HUDEP-2 (cell line): ENCODE measurements around the gene PUM1.
A peak's percentile ranks its signal among the peaks of the same experiment; 100 is the strongest.

Experiments used
- DNase-seq, 76 experiments: peaks; one replicate each; lab custom pipeline; 2025; ENCODE audit not compliant: unreplicated experiment in 76 of 76; lab: John Stamatoyannopoulos, UW

PUM1 gene

GRCh38 chr1:30909365-30910068 lies 156.0 kb downstream of the PUM1 start:
- DNase-seq: peak in 2 of 76 experiments; percentile 12 to 22

- no peak for DNase-seq
Measured at GRCh38 chr1:30908696-30909364, 156.7 kb downstream of the PUM1 start, which contains the start of gene SDC3. TSS of gene SDC3 (minus strand) at chr1:30908758. CDS start at chr1:30908586, 172 bp downstream.

DNA sequence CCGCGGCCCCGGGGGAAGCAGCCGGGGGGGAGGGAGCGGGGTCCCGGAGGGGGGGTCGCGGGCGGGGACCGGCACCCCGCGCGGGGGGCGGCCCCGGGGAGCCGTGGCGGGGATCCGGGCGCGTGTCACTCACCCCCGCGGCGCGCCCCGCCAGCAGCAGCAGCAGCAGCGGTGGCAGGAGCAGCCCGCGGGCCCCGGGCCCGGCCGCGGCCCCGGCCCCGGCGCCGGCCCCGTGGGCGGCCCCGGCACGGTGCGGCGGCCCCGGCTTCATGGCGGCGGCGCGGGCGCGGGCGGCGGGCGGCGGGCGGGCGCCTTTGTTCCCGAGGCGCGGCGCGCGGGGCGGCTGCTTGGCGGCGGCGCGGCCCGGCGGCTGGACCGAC lies 157.2 kb downstream of the PUM1 start:
- peak in 1 of 76 experiments; percentile 10 for DNase-seq

DNA sequence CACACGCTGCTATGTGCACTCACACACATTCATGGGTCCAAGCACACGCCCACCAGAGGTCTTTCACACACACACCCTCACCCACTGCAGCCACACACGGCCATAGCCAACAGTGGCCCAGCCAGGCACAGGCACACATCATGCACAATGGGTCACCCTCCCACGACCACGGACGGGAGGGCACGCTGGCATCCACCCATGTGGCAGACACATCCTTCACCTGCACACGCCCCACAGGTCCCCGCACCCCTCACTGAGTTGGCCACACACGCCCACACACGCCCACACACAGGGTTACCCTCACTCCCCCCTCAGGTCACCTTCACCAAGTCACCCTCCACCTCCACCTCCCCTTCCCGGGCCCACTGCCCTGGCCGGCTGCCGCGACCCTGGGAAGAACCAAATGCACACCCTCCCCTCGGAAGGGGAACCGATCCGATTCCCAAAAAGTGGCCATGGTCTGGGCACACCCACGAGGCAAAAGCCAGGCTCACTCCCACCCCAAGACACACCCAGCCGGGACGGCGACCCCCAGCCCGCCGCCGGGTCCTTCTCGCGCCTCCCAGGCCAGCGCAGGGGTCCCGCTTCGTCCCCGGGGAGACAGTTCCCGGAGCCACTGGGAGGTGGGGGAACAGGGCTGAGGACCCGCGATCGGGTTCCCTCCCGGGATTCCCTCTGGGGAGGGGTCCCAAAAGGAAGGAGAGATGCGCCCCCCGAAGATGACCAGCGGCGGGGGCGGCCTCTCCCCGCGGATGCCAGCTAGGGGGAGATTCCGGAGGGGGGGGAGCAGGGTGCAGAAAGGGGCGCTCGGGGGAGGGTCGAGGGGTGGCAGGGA lies 157.8 kb downstream of the PUM1 start:
- DNase-seq: no peak

GRCh38 chr1:30906631-30907441 lies 158.7 kb downstream of the PUM1 start:
- DNase-seq: no peak

DNA sequence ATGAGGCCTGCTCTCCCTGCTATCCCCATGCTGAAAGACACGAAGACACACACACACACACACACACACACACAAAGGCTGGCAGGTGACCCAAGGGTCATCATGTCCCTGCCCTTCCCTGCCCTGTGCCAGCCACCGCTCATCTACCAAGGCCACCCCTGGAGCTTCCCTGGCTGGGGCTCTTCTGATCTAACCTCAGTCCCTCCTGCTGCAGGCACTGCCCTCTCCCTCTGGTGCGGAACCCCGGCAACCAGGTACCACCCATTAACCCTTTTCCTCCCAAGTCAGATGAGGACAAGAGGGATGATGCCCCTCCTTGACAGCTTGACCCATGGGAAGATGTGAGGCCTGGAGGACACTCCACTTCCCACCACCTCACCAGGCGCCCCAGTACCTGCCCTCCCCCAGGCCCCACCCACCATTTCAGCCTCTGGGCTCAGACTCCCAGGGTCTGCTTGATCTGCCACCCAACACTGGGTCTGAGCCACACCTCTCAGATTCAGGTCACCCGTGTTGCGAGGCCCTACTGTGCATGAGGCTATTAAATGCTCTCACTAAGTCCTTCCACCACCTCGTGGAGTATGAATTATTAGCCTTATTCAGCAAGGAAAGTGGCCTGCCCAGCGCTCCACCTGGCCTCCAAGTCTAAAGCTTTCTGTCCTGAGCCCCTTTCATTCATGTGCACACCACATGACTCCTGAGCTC lies 159.4 kb downstream of the PUM1 start:
- DNase-seq: no peak

- DNase-seq: no peak
Measured at GRCh38 chr1:30905403-30905802, 160.1 kb downstream of the PUM1 start.

DNA sequence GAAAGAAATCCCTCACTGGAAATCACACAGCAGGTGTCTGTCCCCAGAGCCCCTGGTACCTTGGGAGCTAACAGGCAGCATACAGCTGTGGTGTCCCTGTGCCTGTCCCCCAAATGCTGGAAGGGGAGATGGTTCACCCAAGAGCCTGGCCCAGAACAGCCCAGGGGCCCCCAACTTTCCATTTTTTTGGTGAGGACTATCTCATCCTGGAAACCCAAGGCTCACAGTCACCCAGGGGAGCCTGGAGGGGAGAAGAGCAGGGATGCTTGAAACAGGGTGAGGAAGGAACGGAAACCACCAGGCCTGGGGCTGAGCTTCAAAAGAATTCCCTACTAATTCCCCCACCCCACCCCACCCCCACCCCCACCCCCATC lies 160.6 kb downstream of the PUM1 start:
- DNase-seq: no peak

GRCh38 chr1:30904191-30904961 lies 161.1 kb downstream of the PUM1 start:
- DNase-seq: no peak

GRCh38 chr1:30903343-30904034 lies 162.0 kb downstream of the PUM1 start:
- DNase-seq: no peak

DNA sequence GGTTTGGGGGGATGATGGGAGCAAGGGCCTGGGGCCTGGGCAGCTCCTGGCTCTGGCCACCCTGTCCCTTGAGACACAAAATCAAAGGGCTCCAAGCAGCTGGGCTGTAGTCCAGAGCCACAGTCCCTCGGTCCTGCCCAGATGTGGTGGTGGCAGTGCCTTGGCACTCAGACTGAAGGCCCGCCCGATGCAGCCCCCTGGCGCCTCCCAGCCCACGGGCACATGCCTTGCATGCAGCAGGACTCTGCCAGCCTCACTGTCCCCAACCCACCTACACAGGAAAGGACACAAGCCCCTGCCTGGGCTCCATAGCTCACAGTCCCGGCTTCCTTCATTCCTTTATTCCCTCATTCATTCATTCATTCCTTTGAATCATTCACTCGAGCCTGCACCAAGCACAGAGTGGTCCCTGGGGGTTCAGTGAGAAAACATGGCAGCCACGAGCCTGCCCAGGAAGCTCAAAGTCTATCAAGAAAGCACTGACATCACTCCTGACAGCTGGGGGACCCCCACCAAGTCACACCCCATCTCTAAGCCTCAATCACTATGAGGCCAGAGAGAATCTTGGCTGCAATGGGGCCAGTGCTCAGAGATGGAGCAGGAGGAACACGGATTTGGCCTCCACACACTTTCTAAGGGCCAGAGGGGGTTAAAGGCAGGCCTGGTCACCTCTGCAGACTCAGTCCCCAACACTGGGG lies 162.8 kb downstream of the PUM1 start:
- no peak for DNase-seq

DNA sequence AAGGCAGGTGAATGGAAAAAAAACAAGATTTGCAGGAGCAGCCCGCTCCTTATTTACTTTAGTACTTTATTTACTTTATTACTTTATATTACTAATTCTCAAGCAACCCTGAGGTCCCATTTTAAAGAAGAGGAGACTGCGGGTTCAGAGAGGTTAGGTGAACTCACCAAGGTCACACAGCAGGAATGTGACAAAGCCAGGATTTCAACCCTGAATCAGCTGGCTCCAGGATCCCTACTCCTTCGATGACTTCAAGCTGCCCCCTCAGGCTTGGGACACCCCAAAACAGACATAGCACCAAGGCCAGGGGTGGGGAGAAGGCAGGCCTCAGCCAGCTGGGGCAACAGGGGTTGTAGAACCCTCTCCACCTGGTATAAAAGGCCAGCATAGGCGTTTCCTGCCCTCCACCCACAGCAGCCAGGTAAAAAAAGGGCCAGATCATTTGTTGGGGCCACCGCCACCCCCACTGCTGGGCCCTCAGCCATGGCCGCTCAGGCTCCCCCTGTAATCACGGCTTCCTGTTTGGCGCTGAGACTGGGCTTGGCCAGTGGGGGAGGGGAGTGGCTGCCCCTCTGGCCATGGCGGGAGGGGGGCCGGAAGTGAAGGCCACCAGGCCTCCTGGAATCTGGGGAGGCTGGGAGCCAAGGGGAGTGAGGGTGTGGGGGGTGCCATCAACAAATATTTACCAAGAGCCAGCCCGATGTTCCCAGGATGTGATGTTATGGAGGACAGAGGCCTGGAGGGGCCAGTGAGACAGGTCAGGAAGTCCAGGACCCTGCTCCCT lies 163.5 kb downstream of the PUM1 start:
- no peak for DNase-seq

DNA sequence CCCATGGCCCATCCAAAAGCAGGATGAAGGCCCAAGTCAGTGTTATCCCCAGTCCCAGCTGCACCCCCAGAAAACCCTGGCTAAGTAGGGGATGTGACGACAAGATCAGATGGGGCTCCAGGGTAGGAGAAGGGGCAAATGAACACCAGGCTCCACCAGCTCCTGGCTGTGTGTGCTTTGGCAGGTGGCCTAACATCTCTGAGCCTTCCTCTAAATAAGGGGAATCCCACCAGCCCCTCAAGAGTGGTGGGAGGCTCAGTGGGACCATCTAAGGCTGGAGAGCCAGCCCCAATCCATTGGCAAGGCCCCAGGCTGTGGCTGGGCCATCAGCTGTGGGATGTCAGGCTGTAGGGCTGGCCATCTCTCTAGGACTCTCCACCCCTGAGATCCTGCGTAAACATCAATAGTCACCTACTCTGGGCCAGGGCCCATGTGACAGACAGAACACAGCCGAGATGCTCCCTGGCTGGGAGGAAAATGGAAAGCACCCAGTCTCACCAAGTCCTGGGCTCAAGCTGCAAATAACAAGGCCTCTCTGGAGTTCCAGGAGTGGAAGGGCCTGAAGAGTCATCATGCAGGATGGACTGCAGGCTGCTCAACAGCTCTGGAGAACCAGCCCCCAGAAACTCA lies 164.5 kb downstream of the PUM1 start:
- DNase-seq: no peak

DNA sequence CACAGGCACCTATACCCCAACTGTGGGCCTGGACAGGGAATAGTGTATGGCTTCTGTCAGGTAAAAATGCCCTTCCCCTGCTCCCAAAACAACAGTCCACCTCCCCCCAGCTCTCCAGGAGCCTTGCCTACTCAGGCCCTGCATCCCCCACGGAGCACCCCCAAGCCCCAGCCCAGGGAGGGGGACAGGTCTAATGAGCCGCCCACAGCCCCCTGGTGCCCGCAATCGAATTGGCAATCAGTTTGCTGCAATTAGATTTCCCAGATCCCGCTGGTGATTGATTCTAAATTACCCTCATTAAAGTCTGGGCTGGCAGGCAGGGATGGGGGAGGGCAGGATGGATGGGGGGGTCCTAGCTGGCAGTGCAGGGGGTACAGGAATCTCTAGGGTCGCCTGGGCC lies 165.0 kb downstream of the PUM1 start:
- no peak for DNase-seq

DNA sequence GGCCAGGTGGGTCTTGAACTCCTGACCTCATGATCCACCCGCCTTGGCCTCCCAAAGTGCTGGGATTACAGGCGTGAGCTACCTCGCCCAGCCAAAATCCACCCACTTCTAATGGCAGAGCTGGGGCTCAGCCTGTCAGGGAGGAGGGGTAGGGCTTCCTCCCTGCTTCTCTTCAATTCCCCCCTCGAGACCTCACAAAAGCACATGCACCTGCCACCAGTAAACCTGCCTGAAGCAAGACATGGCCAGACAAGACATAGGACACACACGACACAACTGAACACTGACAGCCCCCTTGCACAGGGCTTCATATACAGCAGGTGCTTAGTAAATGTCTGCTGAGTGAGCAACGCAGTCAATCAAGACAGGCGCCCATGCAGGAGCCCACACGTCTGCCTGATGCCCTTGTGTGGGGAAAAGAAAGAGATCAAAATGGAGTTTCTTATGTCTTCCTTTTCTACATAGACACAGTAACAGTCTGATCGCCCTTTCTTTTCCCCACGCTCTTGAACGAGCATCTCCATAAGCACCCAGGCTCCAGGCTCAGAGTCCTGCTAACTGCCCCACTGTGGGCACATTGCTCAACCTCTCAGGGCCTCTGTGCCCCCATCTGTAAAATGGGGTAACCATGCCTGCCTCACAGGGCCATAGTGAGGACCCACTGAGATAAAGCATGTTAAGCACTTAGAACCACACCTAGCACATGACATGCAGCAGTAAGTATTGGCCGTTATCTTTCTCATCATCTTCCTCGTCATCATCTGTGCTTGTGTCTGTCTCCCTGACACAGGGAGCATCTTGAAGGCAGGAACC lies 165.7 kb downstream of the PUM1 start:
- peak in 2 of 76 experiments; percentile 14 to 28 for DNase-seq
